ENCODE results near the gene FLT1.

FLT1 gene

GRCh38 chr13:28297341-28297740 lies 197.6 kb downstream of the FLT1 start (continued):
- no peak for TF ChIP-seq ZNF362 (tag by site-specific recombination; IDR thresholded peaks at IDR 0.05)
- peak; percentile 42; the same call in 1 of the 2 replicates for TF ChIP-seq HOXD13 (CRISPR knock-in tag; IDR thresholded peaks at IDR 0.05; ENCODE audit: borderline replicate concordance)
- TF ChIP-seq ZFP3 (tag by site-specific recombination; IDR thresholded peaks at IDR 0.05; ENCODE audit: low read depth), result no peak
- TF ChIP-seq IKZF3 (tag by site-specific recombination; IDR thresholded peaks at IDR 0.05), result no peak

GRCh38 chr13:28286263-28286662 lies 208.7 kb downstream of the FLT1 start:
- Histone ChIP-seq H3K4me3 (ENCODE audit: low read depth, low read length) (no peak overlapping the region), H3K9me3 (ENCODE audit: control insufficient read depth, insufficient read depth, low read depth, low read length) (no peaks in the 10 kb centered on the region), H3K4me1 (ENCODE audit: control insufficient read depth, insufficient read depth, low read length) (no peaks in the 10 kb centered on the region), H3K36me3 (ENCODE audit: control insufficient read depth in 2 of 2, insufficient read depth in 1 of 2, low read length in 2 of 2) (peaks cover 7 to 44% of the 10 kb centered on the region in 2 experiments; a peak in 2 of 3 replicates), H3K27ac (ENCODE audit: extremely low read depth, low read depth, low read length) (no peak overlapping the region)
- TF ChIP-seq ZSCAN23 (tag by site-specific recombination; IDR thresholded peaks at IDR 0.05) (no peak), GFI1B (tag by site-specific recombination; IDR thresholded peaks at IDR 0.05) (no peak), ZNF514 (tag by site-specific recombination; IDR thresholded peaks at IDR 0.05) (no peak), ZNF37A (tag by site-specific recombination; IDR thresholded peaks at IDR 0.05) (no peak), ZNF510 (tag by site-specific recombination; IDR thresholded peaks at IDR 0.05; ENCODE audit: insufficient replicate concordance) (no peak), ZNF654 (tag by site-specific recombination; IDR thresholded peaks at IDR 0.05; ENCODE audit: low read depth) (no peak), ZNF335 (tag by site-specific recombination; conservative IDR thresholded peaks at IDR 0.05) (no peak), ZNF350 (tag by site-specific recombination; IDR thresholded peaks at IDR 0.05) (no peak), ZEB2 (tag by site-specific recombination; IDR thresholded peaks at IDR 0.05) (no peak), KLF17 (tag by site-specific recombination; IDR thresholded peaks at IDR 0.05) (no peak), WT1 (tag by site-specific recombination; IDR thresholded peaks at IDR 0.05) (no peak), ZNF830 (tag by site-specific recombination; IDR thresholded peaks at IDR 0.05; ENCODE audit: low read depth) (no peak)
- POLR2A ChIA-PET, result no interaction called here
- CTCF ChIA-PET, result no interaction called here

GRCh38 chr13:28283600-28283999 lies 211.3 kb downstream of the FLT1 start:
- H3K4me3 ChIP-seq (ENCODE audit: low read depth, low read length), result no peak overlapping the region
- H3K9me3 ChIP-seq (ENCODE audit: control insufficient read depth, insufficient read depth, low read depth, low read length), result no peaks in the 10 kb centered on the region
- no peaks in the 10 kb centered on the region for H3K4me1 ChIP-seq (ENCODE audit: control insufficient read depth, insufficient read depth, low read length)
- ChIA-PET POLR2A (no interaction called here), CTCF (no interaction called here)
- H3K36me3 ChIP-seq (ENCODE audit: control insufficient read depth in 2 of 2, insufficient read depth in 1 of 2, low read length in 2 of 2), result peaks cover 8 to 58% of the 10 kb centered on the region in 2 experiments
- H3K27ac ChIP-seq (ENCODE audit: extremely low read depth, low read depth, low read length), result no peak overlapping the region
- TF ChIP-seq ZNF658 (tag by site-specific recombination; IDR thresholded peaks at IDR 0.05), result no peak
- TF ChIP-seq ZNF791 (tag by site-specific recombination; IDR thresholded peaks at IDR 0.05), result no peak
- TF ChIP-seq ZBTB10 (tag by site-specific recombination; IDR thresholded peaks at IDR 0.05), result no peak
- no peak for TF ChIP-seq ZNF214 (tag by site-specific recombination; IDR thresholded peaks at IDR 0.05; ENCODE audit: borderline replicate concordance)
- no peak for TF ChIP-seq ZBTB6 (tag by site-specific recombination; IDR thresholded peaks at IDR 0.05)
- no peak for TF ChIP-seq KLF10 (tag by site-specific recombination; IDR thresholded peaks at IDR 0.05)
- TF ChIP-seq ZNF26 (tag by site-specific recombination; IDR thresholded peaks at IDR 0.05), result no peak
- no peak for TF ChIP-seq ZNF514 (tag by site-specific recombination; IDR thresholded peaks at IDR 0.05)
- no peak for TF ChIP-seq ZNF248 (tag by site-specific recombination; IDR thresholded peaks at IDR 0.05)
- TF ChIP-seq GLI2 (tag by site-specific recombination; IDR thresholded peaks at IDR 0.05; ENCODE audit: borderline replicate concordance, low read depth), result no peak
- TF ChIP-seq ZNF335 (tag by site-specific recombination; conservative IDR thresholded peaks at IDR 0.05), result no peak
- TF ChIP-seq ZNF596 (tag by site-specific recombination; IDR thresholded peaks at IDR 0.05), result no peak
- no peak for TF ChIP-seq ZNF37A (tag by site-specific recombination; IDR thresholded peaks at IDR 0.05)
